ENCODE measurements around the gene GDPGP1. TPM values are rescaled to one million over a fixed set of nuclear protein-coding genes. Genes with fewer than 3 reads are reported as not detected.

GDPGP1 gene
- total RNA-seq, 2 experiments from 2014 or later = 12.9 to 22.3 TPM

DNA sequence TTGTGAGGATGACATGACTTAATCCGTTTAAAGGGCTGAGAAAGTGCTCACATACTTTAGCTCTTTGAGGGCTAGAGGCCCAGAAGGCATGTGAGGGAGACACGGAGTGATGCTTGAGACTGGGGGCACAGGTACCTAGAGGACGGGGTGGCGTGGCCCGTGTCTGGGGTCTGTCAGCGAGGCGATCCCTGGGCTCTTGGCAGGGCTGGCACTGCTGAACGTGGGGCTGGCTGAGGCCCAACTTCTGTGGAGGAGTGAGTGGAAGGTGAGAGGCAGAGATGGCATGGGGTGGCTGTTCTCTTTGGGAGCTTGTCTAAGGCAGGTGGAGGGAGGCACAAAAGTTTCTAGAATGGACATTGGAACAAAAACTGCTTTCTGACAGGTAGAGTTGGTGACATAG, 23.4 kb upstream of the GDPGP1 start:
- TF ChIP-seq, protein P1, sequence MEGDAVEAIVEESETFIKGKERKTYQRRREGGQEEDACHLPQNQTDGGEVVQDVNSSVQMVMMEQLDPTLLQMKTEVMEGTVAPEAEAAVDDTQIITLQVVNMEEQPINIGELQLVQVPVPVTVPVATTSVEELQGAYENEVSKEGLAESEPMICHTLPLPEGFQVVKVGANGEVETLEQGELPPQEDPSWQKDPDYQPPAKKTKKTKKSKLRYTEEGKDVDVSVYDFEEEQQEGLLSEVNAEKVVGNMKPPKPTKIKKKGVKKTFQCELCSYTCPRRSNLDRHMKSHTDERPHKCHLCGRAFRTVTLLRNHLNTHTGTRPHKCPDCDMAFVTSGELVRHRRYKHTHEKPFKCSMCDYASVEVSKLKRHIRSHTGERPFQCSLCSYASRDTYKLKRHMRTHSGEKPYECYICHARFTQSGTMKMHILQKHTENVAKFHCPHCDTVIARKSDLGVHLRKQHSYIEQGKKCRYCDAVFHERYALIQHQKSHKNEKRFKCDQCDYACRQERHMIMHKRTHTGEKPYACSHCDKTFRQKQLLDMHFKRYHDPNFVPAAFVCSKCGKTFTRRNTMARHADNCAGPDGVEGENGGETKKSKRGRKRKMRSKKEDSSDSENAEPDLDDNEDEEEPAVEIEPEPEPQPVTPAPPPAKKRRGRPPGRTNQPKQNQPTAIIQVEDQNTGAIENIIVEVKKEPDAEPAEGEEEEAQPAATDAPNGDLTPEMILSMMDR (conservative IDR thresholded peaks at IDR 0.05; ENCODE audit: low read length) = no peak
- no peak for TF ChIP-seq EZH2phosphoT487 (IDR thresholded peaks at IDR 0.05; ENCODE audit: borderline replicate concordance, low read depth, low read length)
- Histone ChIP-seq H3K36me3 (ENCODE audit: insufficient read depth, low read length) (no peaks in the 10 kb centered on the region), H2AFZ (ENCODE audit: low read length) (no peak overlapping the region), H4K20me1 (ENCODE audit: insufficient read depth, low read length) (no peaks in the 10 kb centered on the region), H3K27ac (ENCODE audit: low read depth, low read length, poor library complexity, severe bottlenecking) (no peak overlapping the region), H3K9me3 (ENCODE audit: low read length) (no peaks in the 10 kb centered on the region), H3K4me3 (ENCODE audit: low read depth, low read length, poor library complexity, severe bottlenecking) (no peak overlapping the region), H3K79me2 (ENCODE audit: insufficient read depth, low read depth, low read length) (no peaks in the 10 kb centered on the region), H3K4me1 (ENCODE audit: insufficient read depth, low read length, poor library complexity, severe bottlenecking) (peaks cover 5% of the 10 kb centered on the region), H3K9me2 (ENCODE audit: insufficient read depth, low read length) (no peaks in the 10 kb centered on the region), H3K4me2 (ENCODE audit: low read length) (no peak overlapping the region)
- DNase-seq (ENCODE audit: low spot score) = no peak
- intact Hi-C loops (cut with micrococcal nuclease; ENCODE audit: unreplicated experiment) = no loop called here
- no TSS peak for BruUV-seq (replicated peaks)
- ChIA-PET POLR2A (no interaction called here), CTCF (ENCODE audit: unreplicated experiment) (no interaction called here)

DNA sequence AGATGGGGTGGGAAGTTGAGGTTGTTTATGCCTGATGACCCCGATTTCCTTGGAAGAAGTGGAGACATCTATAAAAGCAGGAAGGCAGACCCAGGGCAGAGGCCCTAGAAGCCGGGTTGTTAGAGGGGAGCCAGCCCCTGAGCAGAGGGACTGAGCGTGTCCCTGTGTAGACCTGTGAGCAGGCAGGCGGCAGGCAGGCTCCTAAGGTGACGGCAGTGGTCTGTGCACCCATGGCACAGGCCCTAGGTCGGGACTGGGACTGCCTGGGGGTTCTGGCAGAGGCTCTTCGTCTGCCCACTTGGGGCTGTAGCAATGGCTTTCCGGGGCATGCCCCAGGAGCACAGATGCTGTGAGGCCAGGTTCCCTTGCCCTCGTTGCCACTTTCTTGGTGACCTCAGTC, 23.0 kb upstream of the GDPGP1 start:
- CTCF ChIA-PET (ENCODE audit: unreplicated experiment) = no interaction called here
- intact Hi-C loops (cut with micrococcal nuclease; ENCODE audit: unreplicated experiment) = no loop called here
- Histone ChIP-seq H3K27ac (ENCODE audit: low read depth, low read length, poor library complexity, severe bottlenecking) (no peak overlapping the region), H3K9me2 (ENCODE audit: insufficient read depth, low read length) (no peaks in the 10 kb centered on the region), H4K20me1 (ENCODE audit: insufficient read depth, low read length) (no peaks in the 10 kb centered on the region), H3K79me2 (ENCODE audit: insufficient read depth, low read depth, low read length) (no peaks in the 10 kb centered on the region), H3K4me3 (ENCODE audit: low read depth, low read length, poor library complexity, severe bottlenecking) (no peak overlapping the region), H3K36me3 (ENCODE audit: insufficient read depth, low read length) (no peaks in the 10 kb centered on the region), H3K4me1 (ENCODE audit: insufficient read depth, low read length, poor library complexity, severe bottlenecking) (peaks cover 5% of the 10 kb centered on the region), H3K4me2 (ENCODE audit: low read length) (no peak overlapping the region), H3K9me3 (ENCODE audit: low read length) (no peaks in the 10 kb centered on the region), H2AFZ (ENCODE audit: low read length) (no peak overlapping the region)
- POLR2A ChIA-PET = no interaction called here
- no peak for TF ChIP-seq EZH2phosphoT487 (IDR thresholded peaks at IDR 0.05; ENCODE audit: borderline replicate concordance, low read depth, low read length)
- TF ChIP-seq, protein P1 (conservative IDR thresholded peaks at IDR 0.05; ENCODE audit: low read length) = no peak
- DNase-seq (ENCODE audit: low spot score) = no peak
- BruUV-seq (replicated peaks) = no TSS peak

DNA sequence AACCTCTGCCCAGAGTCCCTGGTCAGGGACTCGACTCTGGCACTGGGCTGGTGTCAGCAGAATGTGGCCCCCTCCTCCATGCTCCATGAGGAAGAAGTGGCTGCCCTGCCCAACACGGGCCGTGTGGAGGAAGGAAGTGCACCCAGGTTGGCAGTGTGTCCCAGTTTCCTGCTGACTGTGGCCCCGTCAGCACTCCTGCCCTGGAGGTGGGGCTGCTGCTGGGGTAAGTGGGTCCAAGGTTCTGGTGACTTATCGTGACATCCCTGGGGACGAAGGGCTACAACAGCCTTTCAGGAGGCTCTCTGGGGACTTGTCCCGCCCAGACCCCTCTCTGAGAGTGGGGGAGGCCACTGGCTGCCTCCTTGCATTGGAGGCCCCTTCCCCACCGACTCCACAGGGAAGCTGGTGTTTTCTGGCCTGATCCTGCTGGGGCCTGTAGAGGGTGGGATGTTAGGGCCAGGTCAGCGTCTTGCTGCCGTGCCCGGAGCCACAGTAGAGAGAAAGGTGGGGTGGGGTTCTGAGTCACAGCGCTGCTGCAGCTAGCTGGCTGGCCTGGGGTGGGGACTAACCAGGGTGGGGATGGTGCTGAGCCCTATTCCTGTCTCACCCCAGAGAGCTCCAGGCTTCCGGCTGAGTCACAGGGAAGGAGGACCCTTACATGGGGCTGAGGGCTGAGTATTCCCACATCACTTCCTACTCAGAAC, 22.4 kb upstream of the GDPGP1 start:
- no TSS peak for BruUV-seq (replicated peaks)
- no peak overlapping the region for H3K27ac ChIP-seq (ENCODE audit: low read depth, low read length, poor library complexity, severe bottlenecking)
- H3K9me3 ChIP-seq (ENCODE audit: low read length) = no peaks in the 10 kb centered on the region
- ChIA-PET POLR2A (no interaction called here), CTCF (ENCODE audit: unreplicated experiment) (no interaction called here)
- H3K9me2 ChIP-seq (ENCODE audit: insufficient read depth, low read length) = no peaks in the 10 kb centered on the region
- TF ChIP-seq, protein P1 (conservative IDR thresholded peaks at IDR 0.05; ENCODE audit: low read length) = no peak
- H3K4me1 ChIP-seq (ENCODE audit: insufficient read depth, low read length, poor library complexity, severe bottlenecking) = peaks cover 5% of the 10 kb centered on the region
- intact Hi-C loops (cut with micrococcal nuclease; ENCODE audit: unreplicated experiment) = no loop called here
- no peak overlapping the region for H3K4me3 ChIP-seq (ENCODE audit: low read depth, low read length, poor library complexity, severe bottlenecking)
- no peak overlapping the region for H3K4me2 ChIP-seq (ENCODE audit: low read length)
- H3K36me3 ChIP-seq (ENCODE audit: insufficient read depth, low read length) = no peaks in the 10 kb centered on the region
- H4K20me1 ChIP-seq (ENCODE audit: insufficient read depth, low read length) = no peaks in the 10 kb centered on the region
- DNase-seq (ENCODE audit: low spot score) = no peak
- no peaks in the 10 kb centered on the region for H3K79me2 ChIP-seq (ENCODE audit: insufficient read depth, low read depth, low read length)
- H2AFZ ChIP-seq (ENCODE audit: low read length) = no peak overlapping the region
